Body of pancreas (tissue), 4 donors: ENCODE measurements around the gene FKRP. TPM values are rescaled to one million over a fixed set of nuclear protein-coding genes. Genes with fewer than 3 reads are reported as not detected.

Experiments used
- ATAC-seq: fragments of 150-250 bp; one replicate; pipeline ENCODE4 v1.9.1; 2016
- DNase-seq, 4 donors: peaks; one replicate each; pipeline ENCODE4 v3.0.0-alpha.2; 2019
- H3K27ac ChIP-seq, 4 donors: fragments of 200-600 bp; sonication (generic); 1 replicate in 3 of 4; 2 replicates in 1 of 4; pipeline versions ENCODE4 v1.5.1 to v1.6.1; 2016 to 2019; ENCODE audit warnings: mild to moderate bottlenecking in 1 of 4, mixed read lengths in 1 of 4, moderate library complexity in 1 of 4
- H3K27me3 ChIP-seq, 2 donors: fragments of 200-600 bp; sonication (generic); one replicate each; pipeline ENCODE4 v1.6.0; 2016; ENCODE audit warnings: mild to moderate bottlenecking in 1 of 2
- H3K36me3 ChIP-seq, 2 donors: fragments of 200-600 bp; sonication (generic); replicated peaks in 1 of 2; 2 replicates each; pipeline ENCODE4 v1.5.1; 2016; ENCODE audit warnings: low read depth in 2 of 2; ENCODE audit not compliant: insufficient read depth in 1 of 2
- H3K4me1 ChIP-seq: fragments of 200-600 bp; sonication (generic); one replicate; pipeline ENCODE4 v1.6.0; 2016
- H3K4me3 ChIP-seq, 2 donors: fragments of 200-600 bp; sonication (generic); 1 replicate in 1 of 2; 2 replicates in 1 of 2; pipeline ENCODE4 v1.5.1; 2016 to 2019
- H3K9me3 ChIP-seq, 3 donors: fragments of 200-600 bp; sonication (generic); 1 replicate in 2 of 3; 2 replicates in 1 of 3; pipeline ENCODE4 v1.5.1; 2016
- CTCF ChIP-seq, 7 experiments: fragments of 450-650 bp in 4 of 7; fragments of 200-600 bp in 3 of 7; sonication (generic) in 3 of 7; IDR thresholded peaks; one replicate each; pipeline ENCODE4 v1.5.1; 2016 to 2019; ENCODE audit warnings: antibody characterized with exemption in 7 of 7
- POLR2A ChIP-seq, 3 donors: fragments of 450-650 bp; IDR thresholded peaks; one replicate each; pipeline ENCODE4 v1.6.1; 2016; ENCODE audit warnings: antibody characterized with exemption in 3 of 3, mild to moderate bottlenecking in 2 of 3
- WGBS, 2 donors: methylation state at CpG; one replicate each; pipeline ENCODE4 v1.1.5; 2017; 5-methylcytosine and 5-hydroxymethylcytosine counted together
- intact Hi-C: fragments of 100-400 bp; cut with DNase I; formaldehyde crosslinking; loops from one replicate; pipeline ENCODE4 v1.15.1; 2023
- total RNA-seq, 2 donors: library from RNA; depleted of rRNA; stranded (reverse); fragments of >200 nt; gene quantifications; one replicate each; pipeline ENCODE4 v1.1.0, GENCODE V29; 2016

Gene FKRP
- total RNA-seq, 2 donors from 2014 or later: 8.8 to 13.2 TPM

DNA sequence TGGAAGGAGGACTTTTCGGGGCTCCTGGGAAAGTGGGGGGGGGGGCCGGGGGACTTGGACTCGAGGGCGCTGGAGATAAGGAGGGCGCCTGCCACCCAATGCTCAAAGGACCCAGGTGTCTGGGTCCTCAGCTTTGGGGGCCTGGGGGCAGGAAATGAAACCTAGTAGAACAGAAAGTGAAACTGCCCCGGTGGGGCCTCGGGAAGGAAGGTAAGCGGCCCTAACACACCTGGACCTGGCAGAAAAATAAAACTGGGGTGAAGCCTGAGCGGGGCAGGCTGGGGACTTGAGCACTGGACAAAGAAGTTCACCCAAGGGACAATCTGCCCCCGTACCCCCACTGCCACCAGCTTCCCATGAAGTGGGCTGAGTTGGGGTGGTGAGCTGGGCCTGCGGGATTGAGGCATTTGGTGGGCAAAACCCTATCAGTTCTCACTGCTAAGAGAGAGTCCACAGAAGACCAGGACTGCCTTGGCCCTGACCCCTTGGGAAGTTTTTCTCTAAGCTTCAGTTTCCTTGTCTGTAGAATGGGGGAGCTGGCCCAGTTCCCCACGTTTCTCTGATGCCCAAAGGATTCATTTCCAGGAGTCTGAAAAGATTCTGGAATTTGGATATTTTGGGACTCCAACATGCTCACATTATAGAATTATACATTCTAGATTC is 31.3 kb upstream of the FKRP start:
- TF ChIP-seq CTCF (IDR thresholded peaks at IDR 0.05) (no peak), POLR2A (IDR thresholded peaks at IDR 0.05) (peak in 2 of 3 donors; percentile 25 to 46)
- intact Hi-C loops: no loop called here
- DNase-seq (no peak), ATAC-seq (peak; percentile 34)
- H3K4me1 ChIP-seq: peaks cover 39% of the 10 kb centered on the region
- H3K9me3 ChIP-seq: no peaks in the 10 kb centered on the region
- WGBS, 2 donors: 0 to 3% methylated on average over 3 to 12 of the region's 12 CpGs
- H3K27ac ChIP-seq: peak overlapping the region; percentile 73 to 86 (median 82)
- H3K36me3 ChIP-seq: no peaks in the 10 kb centered on the region
- no peaks in the 10 kb centered on the region for H3K27me3 ChIP-seq
- H3K4me3 ChIP-seq: peak overlapping the region; percentile 21 to 24

DNA sequence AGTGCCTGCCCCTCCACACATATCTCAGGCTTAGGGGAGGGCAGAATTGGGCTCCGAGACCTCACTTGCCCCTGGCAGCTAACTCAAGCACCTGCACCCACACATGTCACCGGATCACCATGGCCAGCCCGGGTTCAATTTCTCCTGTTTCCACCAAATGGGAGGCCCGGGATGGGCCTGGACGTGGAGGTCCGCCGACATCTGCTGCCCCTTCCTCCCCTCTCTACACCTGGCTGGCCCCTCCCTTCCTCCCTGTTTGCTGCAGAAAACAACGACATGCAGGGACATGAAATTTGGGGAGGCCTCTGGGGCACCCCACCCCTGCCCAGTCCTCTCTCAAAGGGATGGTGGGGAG is 30.3 kb upstream of the FKRP start:
- peaks cover 39% of the 10 kb centered on the region for H3K4me1 ChIP-seq
- TF ChIP-seq POLR2A (IDR thresholded peaks at IDR 0.05) (no peak), CTCF (IDR thresholded peaks at IDR 0.05) (no peak)
- no peaks in the 10 kb centered on the region for H3K27me3 ChIP-seq
- peak overlapping the region; percentile 45 to 86 (median 82) for H3K27ac ChIP-seq
- DNase-seq (no peak), ATAC-seq (no peak)
- no peaks in the 10 kb centered on the region for H3K9me3 ChIP-seq
- intact Hi-C loops: no loop called here
- H3K4me3 ChIP-seq: no peak overlapping the region
- H3K36me3 ChIP-seq: peaks cover 0 to 2% of the 10 kb centered on the region in 2 donors
- WGBS, 2 donors: 14% methylated on average over 8 of the region's 8 CpGs; no CpG with 5 or more reads in 1 of the 2 donors

- Histone ChIP-seq H3K27ac (peak overlapping the region; percentile 45 to 86 (median 82)), H3K4me3 (peak overlapping the region; percentile 84 to 87), H3K27me3 (no peaks in the 10 kb centered on the region), H3K4me1 (peaks cover 39% of the 10 kb centered on the region), H3K9me3 (no peaks in the 10 kb centered on the region), H3K36me3 (peaks cover 0 to 2% of the 10 kb centered on the region in 2 donors)
- WGBS, 2 donors: 2% methylated on average over 16 to 40 of the region's 42 CpGs
- intact Hi-C loops: no loop called here
- TF ChIP-seq CTCF (IDR thresholded peaks at IDR 0.05) (no peak), POLR2A (IDR thresholded peaks at IDR 0.05) (no peak)
- DNase-seq (peak in 2 of 4 donors; percentile 51 to 52), ATAC-seq (no peak)
Measured at GRCh38 chr19:46715975-46716671, 29.7 kb upstream of the FKRP start.

- H3K9me3 ChIP-seq: no peaks in the 10 kb centered on the region
- H3K4me3 ChIP-seq: peak overlapping the region; percentile 84 to 87
- intact Hi-C loops: no loop called here
- H3K27ac ChIP-seq: peak overlapping the region; percentile 81 to 86 (median 83)
- WGBS, 2 donors: 0 to 2% methylated on average over 17 to 20 of the region's 20 CpGs
- H3K36me3 ChIP-seq: peaks cover 0 to 2% of the 10 kb centered on the region in 2 donors
- peaks cover 39% of the 10 kb centered on the region for H3K4me1 ChIP-seq
- no peak for ATAC-seq
- TF ChIP-seq CTCF (IDR thresholded peaks at IDR 0.05) (no peak), POLR2A (IDR thresholded peaks at IDR 0.05) (no peak)
- DNase-seq: no peak
- no peaks in the 10 kb centered on the region for H3K27me3 ChIP-seq
Measured at GRCh38 chr19:46716672-46717033, 29.2 kb upstream of the FKRP start.
